Smooth muscle cell (in vitro differentiated cells): Measurements from ENCODE around the gene DRC3. TPM values are rescaled to one million over a fixed set of nuclear protein-coding genes. Genes with fewer than 3 reads are reported as not detected.

Experiments
- DNase-seq: peaks from one replicate; lab custom pipeline; 2025; ENCODE audit not compliant: unreplicated experiment; lab: John Stamatoyannopoulos, UW
- H2AFZ ChIP-seq: fragments of 200-600 bp; sonication (generic); 2 replicates; pipeline ENCODE4 v1.6.0; 2016; ENCODE audit warnings: antibody characterized with exemption, low read depth, mild to moderate bottlenecking
- H3F3A ChIP-seq: fragments of 200-600 bp; sonication (generic); 2 replicates; pipeline ENCODE4 v1.6.0; 2017; ENCODE audit warnings: antibody characterized with exemption, low read depth
- H3K27ac ChIP-seq: fragments of 200-600 bp; sonication (generic); 2 replicates; pipeline ENCODE4 v1.5.1; 2016; ENCODE audit warnings: low read depth, mild to moderate bottlenecking
- H3K27me3 ChIP-seq: fragments of 200-600 bp; sonication (generic); 2 replicates; pipeline ENCODE4 v1.6.1; 2016; ENCODE audit warnings: low read depth, mild to moderate bottlenecking
- H3K36me3 ChIP-seq: fragments of 200-600 bp; sonication (generic); 2 replicates; pipeline ENCODE4 v1.5.1; 2016; ENCODE audit warnings: low read depth
- H3K4me1 ChIP-seq: fragments of 200-600 bp; sonication (generic); 2 replicates; pipeline ENCODE4 v1.5.1; 2016; ENCODE audit warnings: low read depth
- H3K4me2 ChIP-seq: fragments of 200-600 bp; sonication (generic); 2 replicates; pipeline ENCODE4 v1.6.0; 2016; ENCODE audit warnings: mild to moderate bottlenecking
- H3K4me3 ChIP-seq: fragments of 200-600 bp; sonication (generic); 2 replicates; pipeline ENCODE4 v1.5.1; 2016; ENCODE audit warnings: mild to moderate bottlenecking
- H3K79me2 ChIP-seq: fragments of 200-600 bp; sonication (generic); 2 replicates; pipeline ENCODE4 v1.6.0; 2016; ENCODE audit warnings: low read depth, mild to moderate bottlenecking
- H3K9ac ChIP-seq: fragments of 200-600 bp; sonication (generic); 2 replicates; pipeline ENCODE4 v1.6.0; 2016; ENCODE audit warnings: low read depth
- H3K9me3 ChIP-seq: fragments of 200-600 bp; sonication (generic); replicated peaks from 2 replicates; pipeline ENCODE4 v1.5.1; 2016; ENCODE audit warnings: low read depth
- H4K20me1 ChIP-seq: fragments of 200-600 bp; sonication (generic); 2 replicates; pipeline ENCODE4 v1.6.0; 2016; ENCODE audit warnings: low read depth
- CTCF ChIP-seq: fragments of 200-600 bp; sonication (generic); IDR thresholded peaks from 2 replicates; pipeline ENCODE4 v1.5.1; 2017; ENCODE audit warnings: borderline replicate concordance, mild to moderate bottlenecking, antibody characterized with exemption; ENCODE audit not compliant: insufficient read depth, poor library complexity, severe bottlenecking
- whole genome bisulfite sequencing: methylation state at CpG from one replicate; pipeline ENCODE4 v1.1.7; 2016; ENCODE audit warnings: low lambda C conversion rate; 5-methylcytosine and 5-hydroxymethylcytosine counted together
- polyA plus RNA-seq: library from polyadenylated mRNA; unstranded; fragments of >200 nt; fragmentation: Nextera tagmentation; extraction: Ambion mirVana; gene quantifications from 2 replicates; pipeline ENCODE4 v1.2.1, GENCODE V29; 2016
- total RNA-seq: library from RNA; depleted of rRNA; stranded (reverse); fragments of >200 nt; gene quantifications from 2 replicates; pipeline ENCODE4 v1.2.3, GENCODE V29; 2014

DRC3 gene
- total and polyA plus RNA-seq, 2 experiments from 2014 or later: 0.72 to 0.83 TPM

GRCh38 chr17:18043491-18043890 lies 70.8 kb downstream of the DRC3 start:
- no peaks in the 10 kb centered on the region for H3K36me3 ChIP-seq
- no peaks in the 10 kb centered on the region for H3K9me3 ChIP-seq
- H3K27me3 ChIP-seq: no peaks in the 10 kb centered on the region
- peaks cover 26% of the 10 kb centered on the region for H4K20me1 ChIP-seq
- peaks cover 9% of the 10 kb centered on the region for H3K4me1 ChIP-seq
- no peak overlapping the region for H2AFZ ChIP-seq
- no peak for TF ChIP-seq CTCF
- peaks cover 41% of the 10 kb centered on the region for H3K79me2 ChIP-seq
- WGBS: 92% methylated on average over 1 of the region's 1 CpG
- no peak overlapping the region for H3K4me2 ChIP-seq
- no peak overlapping the region for H3K9ac ChIP-seq
- H3K4me3 ChIP-seq: no peak overlapping the region
- no peaks in the 10 kb centered on the region for H3F3A ChIP-seq
- DNase-seq: no peak
- no peak overlapping the region for H3K27ac ChIP-seq

GRCh38 chr17:18044609-18045008 lies 71.9 kb downstream of the DRC3 start:
- no peak overlapping the region for H3K4me3 ChIP-seq
- H3K27ac ChIP-seq: no peak overlapping the region
- H3K4me2 ChIP-seq: no peak overlapping the region
- H3K9me3 ChIP-seq: no peaks in the 10 kb centered on the region
- WGBS: 94% methylated on average over 3 of the region's 3 CpGs
- H3K9ac ChIP-seq: no peak overlapping the region
- peaks cover 26% of the 10 kb centered on the region for H4K20me1 ChIP-seq
- H2AFZ ChIP-seq: no peak overlapping the region
- H3F3A ChIP-seq: no peaks in the 10 kb centered on the region
- TF ChIP-seq CTCF: no peak
- H3K4me1 ChIP-seq: peaks cover 9% of the 10 kb centered on the region
- H3K36me3 ChIP-seq: no peaks in the 10 kb centered on the region
- no peaks in the 10 kb centered on the region for H3K27me3 ChIP-seq
- H3K79me2 ChIP-seq: peaks cover 39% of the 10 kb centered on the region
- no peak for DNase-seq

- Histone ChIP-seq H3K36me3 (no peaks in the 10 kb centered on the region), H3K9me3 (no peaks in the 10 kb centered on the region), H3F3A (no peaks in the 10 kb centered on the region), H3K4me1 (peaks cover 1% of the 10 kb centered on the region), H3K4me2 (no peak overlapping the region), H4K20me1 (peaks cover 26% of the 10 kb centered on the region), H3K4me3 (no peak overlapping the region), H3K27me3 (no peaks in the 10 kb centered on the region), H3K79me2 (peaks cover 27% of the 10 kb centered on the region), H2AFZ (no peak overlapping the region), H3K9ac (no peak overlapping the region), H3K27ac (no peak overlapping the region)
- DNase-seq: no peak
- no peak for TF ChIP-seq CTCF
- WGBS: 94% methylated on average over 3 of the region's 3 CpGs
Measured at GRCh38 chr17:18045691-18046350, 73.2 kb downstream of the DRC3 start.

- H3K27ac ChIP-seq: no peak overlapping the region
- H4K20me1 ChIP-seq: peaks cover 3% of the 10 kb centered on the region
- no peak overlapping the region for H3K4me2 ChIP-seq
- DNase-seq: no peak
- H2AFZ ChIP-seq: no peak overlapping the region
- TF ChIP-seq CTCF: no peak
- H3K36me3 ChIP-seq: no peaks in the 10 kb centered on the region
- H3K9ac ChIP-seq: no peak overlapping the region
- no peaks in the 10 kb centered on the region for H3K4me1 ChIP-seq
- H3K79me2 ChIP-seq: no peaks in the 10 kb centered on the region
- no peak overlapping the region for H3K4me3 ChIP-seq
- WGBS: 97% methylated on average over 6 of the region's 6 CpGs
- no peaks in the 10 kb centered on the region for H3F3A ChIP-seq
- H3K9me3 ChIP-seq: no peaks in the 10 kb centered on the region
- no peaks in the 10 kb centered on the region for H3K27me3 ChIP-seq
Measured at GRCh38 chr17:18055597-18055996, 82.9 kb downstream of the DRC3 start.
